H7 (cell line): ENCODE measurements around the gene CALN1. TPM values are rescaled to one million over a fixed set of nuclear protein-coding genes. Genes with fewer than 3 reads are reported as not detected.
A peak's percentile ranks its signal among the peaks of the same experiment; 100 is the strongest.

ENCODE experiments used
- DNase-seq: peaks from one replicate; pipeline ENCODE4 v3.0.0; 2012
- H3K27me3 ChIP-seq: 2 replicates; pipeline ENCODE4 v1.6.0; 2011; ENCODE audit warnings: mild to moderate bottlenecking, low read length; ENCODE audit not compliant: control insufficient read depth, insufficient read depth
- H3K36me3 ChIP-seq: replicated peaks from 2 replicates; pipeline ENCODE4 v1.5.1; 2011; ENCODE audit warnings: low read length; ENCODE audit not compliant: control insufficient read depth, insufficient read depth
- H3K4me3 ChIP-seq: 2 replicates; pipeline ENCODE4 v1.5.1; 2011; ENCODE audit warnings: low read depth, mild to moderate bottlenecking, control low read depth, low read length, moderate library complexity; ENCODE audit not compliant: insufficient read depth
- total RNA-seq: library from RNA; depleted of rRNA; stranded (reverse); fragments of >200 nt; shearing (Covaris generic); gene quantifications from 2 replicates; pipeline ENCODE4 v1.2.3, GENCODE V29; 2014

CALN1 gene
- total RNA-seq, 1 experiment from 2014 or later, result 3.2 TPM

DNA sequence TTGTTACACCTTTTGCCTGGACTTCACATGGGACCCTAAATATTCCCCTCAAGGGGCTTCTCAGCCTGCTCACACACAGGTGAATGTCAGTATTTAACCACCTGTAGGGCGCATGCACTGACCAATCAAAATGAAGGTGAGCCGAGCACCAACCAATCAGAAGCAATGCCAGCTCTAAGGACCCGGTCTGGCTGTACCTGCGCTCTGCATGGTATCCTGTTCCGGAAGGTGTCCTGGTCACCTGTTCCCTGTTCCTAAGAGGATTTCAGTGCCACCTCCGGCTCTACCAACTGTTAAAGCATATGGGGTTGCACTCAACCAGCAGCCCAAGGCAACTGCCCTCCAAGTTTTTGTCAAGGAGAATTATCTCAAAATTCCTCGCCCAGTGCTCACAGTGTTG lies 18.4 kb upstream of the CALN1 start:
- peak; percentile 83 for DNase-seq

GRCh38 chr7:72429316-72429715 lies 17.2 kb upstream of the CALN1 start:
- Histone ChIP-seq H3K27me3 (no peaks in the 10 kb centered on the region), H3K4me3 (no peak overlapping the region), H3K36me3 (no peaks in the 10 kb centered on the region)
- no peak for DNase-seq

More for the DNA sequence above, 18.4 kb upstream of the CALN1 start:
- no peak overlapping the region for H3K4me3 ChIP-seq
- no peaks in the 10 kb centered on the region for H3K36me3 ChIP-seq
- no peaks in the 10 kb centered on the region for H3K27me3 ChIP-seq

GRCh38 chr7:72416846-72417245 lies 4.7 kb upstream of the CALN1 start:
- Histone ChIP-seq H3K36me3 (no peaks in the 10 kb centered on the region), H3K27me3 (no peaks in the 10 kb centered on the region), H3K4me3 (no peak overlapping the region)
- DNase-seq, result no peak

DNA sequence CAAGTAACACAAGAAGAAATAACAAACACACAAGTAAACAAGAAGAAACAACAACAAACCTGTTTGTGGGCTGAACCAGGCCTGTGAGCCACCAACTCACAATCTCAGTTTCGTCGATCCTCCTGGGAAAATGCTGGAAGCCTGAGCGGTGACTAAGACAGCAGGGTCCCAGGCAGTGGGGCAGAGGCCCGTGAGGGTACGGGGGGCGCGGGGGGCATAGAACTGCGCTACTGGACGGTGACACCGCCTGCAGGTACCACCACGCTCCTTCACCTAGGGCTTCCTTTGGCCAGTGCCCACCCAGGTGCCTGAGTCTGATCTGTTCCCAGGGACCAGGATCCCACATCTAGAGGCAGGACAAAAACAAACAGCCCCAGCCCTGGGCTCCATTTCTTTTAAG lies 3.4 kb upstream of the CALN1 start:
- H3K36me3 ChIP-seq, result no peaks in the 10 kb centered on the region

GRCh38 chr7:72413886-72414285 lies 1.7 kb upstream of the CALN1 start:
- H3K4me3 ChIP-seq, result no peak overlapping the region
- H3K36me3 ChIP-seq, result no peaks in the 10 kb centered on the region
- H3K27me3 ChIP-seq, result no peaks in the 10 kb centered on the region
- no peak for DNase-seq

More for the DNA sequence above, 3.4 kb upstream of the CALN1 start:
- DNase-seq, result no peak
- Histone ChIP-seq H3K4me3 (no peak overlapping the region), H3K27me3 (no peaks in the 10 kb centered on the region)

DNA sequence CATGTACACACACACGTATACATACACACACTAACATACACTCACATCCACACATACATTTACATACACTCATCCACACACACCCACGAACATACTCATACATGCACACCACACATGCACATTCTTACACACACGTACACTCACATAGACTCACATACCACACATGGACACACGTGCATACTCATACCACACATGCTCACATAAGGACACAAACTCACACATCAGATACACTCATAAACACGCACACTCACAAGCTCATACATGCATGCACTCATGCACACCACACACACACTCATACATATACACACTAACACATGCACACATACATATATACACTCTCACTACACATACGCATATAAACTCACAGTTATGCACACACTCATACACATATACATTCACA lies 1.2 kb upstream of the CALN1 start:
- no peak for DNase-seq
- H3K27me3 ChIP-seq, result no peaks in the 10 kb centered on the region
- no peak overlapping the region for H3K4me3 ChIP-seq
- no peaks in the 10 kb centered on the region for H3K36me3 ChIP-seq

DNA sequence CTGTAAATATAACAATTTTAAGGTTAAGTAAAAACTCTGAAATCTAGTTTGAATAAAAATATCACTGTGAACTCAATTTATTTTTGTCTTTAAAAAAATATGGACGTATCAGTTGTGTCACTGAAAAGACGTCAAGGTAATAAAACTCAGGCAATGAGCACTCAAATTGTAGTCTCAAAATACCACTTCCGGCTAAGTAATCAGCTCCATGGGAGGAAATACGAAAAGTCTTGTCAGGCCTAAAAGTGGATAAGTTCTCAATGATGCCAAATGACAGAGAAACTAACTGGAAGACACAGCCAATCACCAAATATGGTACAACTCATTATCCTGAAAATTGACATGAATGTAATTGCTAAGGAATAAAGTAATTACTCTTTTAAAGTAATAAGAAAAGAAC lies 719 bp downstream of the CALN1 start:
- DNase-seq, result no peak
- H3K36me3 ChIP-seq, result no peaks in the 10 kb centered on the region
- H3K4me3 ChIP-seq, result no peak overlapping the region
- no peaks in the 10 kb centered on the region for H3K27me3 ChIP-seq

DNA sequence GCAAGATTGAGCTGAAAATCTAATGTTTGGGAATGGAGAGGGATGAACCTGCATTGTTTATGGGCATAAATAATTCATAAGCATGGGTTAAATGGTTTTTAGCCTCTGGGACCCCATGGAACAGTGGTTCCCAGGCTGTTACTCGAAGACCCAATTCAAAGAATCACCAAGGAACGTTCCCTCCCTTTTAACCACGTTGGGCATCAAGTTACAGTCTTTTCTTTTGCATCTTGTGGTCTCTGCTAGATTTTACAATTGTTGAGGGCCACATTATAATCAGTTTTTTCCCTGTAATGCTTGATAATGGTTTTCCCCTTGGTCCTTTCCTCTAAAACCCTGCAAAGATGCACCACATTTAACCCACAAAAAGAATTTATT lies 2.5 kb downstream of the CALN1 start:
- Histone ChIP-seq H3K36me3 (no peaks in the 10 kb centered on the region), H3K27me3 (no peaks in the 10 kb centered on the region), H3K4me3 (no peak overlapping the region)
- no peak for DNase-seq

- Histone ChIP-seq H3K36me3 (no peaks in the 10 kb centered on the region), H3K4me3 (no peak overlapping the region), H3K27me3 (no peaks in the 10 kb centered on the region)
- DNase-seq, result no peak
Measured at GRCh38 chr7:72408966-72409637, 3.0 kb downstream of the CALN1 start.

DNA sequence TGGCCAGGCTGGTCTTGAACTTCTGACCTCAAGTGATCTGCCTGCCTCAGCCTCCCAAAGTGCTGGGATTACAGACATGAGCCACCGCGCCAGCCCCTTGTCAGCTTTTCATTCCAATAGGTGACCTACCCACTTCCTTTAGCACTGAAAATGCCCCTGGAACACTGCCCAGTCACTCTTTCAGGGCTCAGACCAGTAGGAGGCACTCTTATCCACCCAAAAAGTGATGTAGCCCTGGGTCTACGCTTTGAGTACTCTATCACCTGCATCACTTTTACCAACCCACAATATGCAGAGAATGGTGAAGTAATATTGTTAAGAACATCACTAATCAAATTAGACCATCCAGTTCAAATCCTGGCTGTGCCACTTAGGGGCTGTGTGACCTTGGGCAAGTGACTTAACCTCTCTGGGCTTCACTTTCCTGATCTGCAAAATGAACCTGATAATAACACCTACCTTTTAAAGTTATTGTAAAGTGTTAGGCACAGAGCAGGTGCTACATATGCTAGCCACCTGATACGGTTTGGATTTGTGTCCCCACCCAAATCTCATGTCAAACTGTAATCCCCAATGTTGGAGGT lies 5.2 kb downstream of the CALN1 start:
- no peak overlapping the region for H3K4me3 ChIP-seq
- H3K27me3 ChIP-seq, result no peaks in the 10 kb centered on the region
- no peaks in the 10 kb centered on the region for H3K36me3 ChIP-seq
- DNase-seq, result no peak

GRCh38 chr7:72405871-72406270 lies 6.3 kb downstream of the CALN1 start:
- H3K4me3 ChIP-seq, result no peak overlapping the region
- DNase-seq, result no peak
- H3K36me3 ChIP-seq, result no peaks in the 10 kb centered on the region
- no peaks in the 10 kb centered on the region for H3K27me3 ChIP-seq

DNA sequence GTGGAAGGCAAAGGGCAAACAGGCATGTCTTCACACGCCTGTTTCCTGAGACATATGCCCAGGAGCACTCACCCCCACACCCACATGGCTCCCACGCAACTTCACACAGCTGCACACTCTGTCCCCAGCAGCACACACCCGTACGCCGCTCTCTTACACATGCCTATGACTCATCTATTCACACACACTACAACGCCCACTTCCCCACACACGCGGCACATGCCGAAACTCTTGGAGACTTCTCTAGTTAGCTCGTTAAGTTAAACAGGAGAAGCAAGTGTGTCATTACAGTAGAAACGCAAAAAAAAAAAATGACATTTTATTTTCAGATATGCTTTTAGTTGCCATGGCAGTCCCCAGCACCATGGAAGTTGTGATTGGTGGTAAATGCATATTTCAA lies 6.7 kb downstream of the CALN1 start:
- Histone ChIP-seq H3K4me3 (no peak overlapping the region), H3K36me3 (no peaks in the 10 kb centered on the region), H3K27me3 (no peaks in the 10 kb centered on the region)
- no peak for DNase-seq

- Histone ChIP-seq H3K4me3 (no peak overlapping the region), H3K27me3 (no peaks in the 10 kb centered on the region), H3K36me3 (no peaks in the 10 kb centered on the region)
- DNase-seq, result no peak
Measured at GRCh38 chr7:72404743-72405142, 7.4 kb downstream of the CALN1 start.

DNA sequence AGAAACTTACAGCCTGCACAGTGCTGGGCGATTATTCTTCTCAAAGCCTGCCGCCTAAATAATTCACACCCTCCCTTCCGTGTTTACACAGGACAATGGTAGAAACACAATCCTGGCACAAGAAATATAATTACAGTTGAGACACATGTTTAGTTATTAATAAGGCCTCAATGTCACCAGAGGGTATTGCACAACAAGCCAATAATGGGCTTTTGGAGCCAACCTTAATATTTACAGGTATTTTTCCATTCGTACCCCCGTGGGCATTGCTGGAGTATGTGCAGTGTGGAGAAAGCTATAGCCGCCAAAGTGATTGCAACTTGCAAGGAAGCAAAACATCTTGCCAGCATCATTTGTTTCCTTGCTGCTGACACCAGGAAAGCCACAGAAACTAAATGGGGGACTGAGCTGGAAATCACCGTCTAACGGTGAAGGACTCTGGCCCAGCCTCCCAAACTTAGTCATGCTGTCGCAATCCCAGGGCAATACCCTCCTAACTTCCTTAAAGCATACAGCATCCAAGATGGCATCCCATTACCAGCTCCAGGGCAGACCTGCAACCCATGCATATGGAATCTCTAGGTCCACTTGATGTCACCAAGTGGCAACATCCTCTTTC lies 8.6 kb downstream of the CALN1 start:
- DNase-seq, result no peak
- Histone ChIP-seq H3K36me3 (no peaks in the 10 kb centered on the region), H3K27me3 (no peaks in the 10 kb centered on the region), H3K4me3 (no peak overlapping the region)

DNA sequence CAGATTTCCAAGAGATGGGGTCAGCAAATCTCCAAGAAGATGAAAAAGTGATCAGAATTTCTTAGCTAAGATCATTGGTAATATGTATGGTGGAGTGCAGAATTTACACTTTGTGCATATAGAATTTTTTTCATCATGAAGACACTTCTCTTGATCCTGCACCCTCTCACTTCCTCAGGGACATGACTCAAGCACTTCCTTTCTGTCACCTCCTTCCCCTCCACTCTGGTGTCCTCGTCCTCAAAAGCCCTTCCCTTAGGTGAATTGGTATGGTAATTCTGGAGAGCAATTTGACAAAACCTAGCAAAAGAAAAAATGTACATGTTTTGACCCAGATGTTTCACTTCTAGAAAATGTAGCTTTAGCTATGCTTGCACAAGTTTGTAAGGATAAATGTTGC lies 18.1 kb downstream of the CALN1 start:
- Histone ChIP-seq H3K4me3 (no peak overlapping the region), H3K27me3 (no peaks in the 10 kb centered on the region), H3K36me3 (no peaks in the 10 kb centered on the region)
- no peak for DNase-seq
